ENCODE results near the gene C11orf24.

C11orf24 gene

GRCh38 chr11:68242616-68243015, 29.2 kb downstream of the C11orf24 start:
- DNase-seq = no peak

- DNase-seq = no peak
These were observed 40.2 kb downstream of the C11orf24 start for GRCh38 chr11:68231621-68232020.

- no peak for DNase-seq
These were observed 42.2 kb downstream of the C11orf24 start for GRCh38 chr11:68229601-68230000.

GRCh38 chr11:68226421-68226820, 45.4 kb downstream of the C11orf24 start:
- no peak for DNase-seq

GRCh38 chr11:68224606-68225005, 47.2 kb downstream of the C11orf24 start:
- no peak for DNase-seq

- no peak for DNase-seq
These were observed 48.5 kb downstream of the C11orf24 start for GRCh38 chr11:68223275-68223674.

- DNase-seq = no peak
These were observed 50.4 kb downstream of the C11orf24 start for GRCh38 chr11:68221406-68221805.

GRCh38 chr11:68216171-68216938, 55.4 kb downstream of the C11orf24 start:
- no peak for DNase-seq

- DNase-seq = no peak
These were observed 56.1 kb downstream of the C11orf24 start for GRCh38 chr11:68215524-68216170.

- DNase-seq = peak; percentile 73
These were observed 56.7 kb downstream of the C11orf24 start for GRCh38 chr11:68215087-68215445.

- DNase-seq = peak; percentile 7
These were observed 57.3 kb downstream of the C11orf24 start for GRCh38 chr11:68214173-68215086.

- DNase-seq = peak; percentile 88
These were observed 58.1 kb downstream of the C11orf24 start for GRCh38 chr11:68213555-68214172.

- DNase-seq = no peak
These were observed 58.6 kb downstream of the C11orf24 start, which contains the start of gene KMT5B for GRCh38 chr11:68213135-68213515. Gene KMT5B (minus strand): TSS chr11:68213296. CDS start chr11:68190076, 23,220 bp downstream.

GRCh38 chr11:68212421-68213134, 59.2 kb downstream of the C11orf24 start:
- peak; percentile 87 for DNase-seq

- DNase-seq = no peak
These were observed 60.2 kb downstream of the C11orf24 start for GRCh38 chr11:68211546-68211945.
